MM.1S (cell line): ENCODE results near the gene ADISSP.

Experiments used
- CTCF ChIP-seq: fragments of 300-600 bp; sonication (generic); IDR thresholded peaks from 2 replicates; pipeline ENCODE4 v1.5.1; 2016; ENCODE audit warnings: antibody characterized with exemption, low read length, mixed read lengths
- EZH2 ChIP-seq: fragments of 300-600 bp; sonication (generic); optimal IDR thresholded peaks from 2 replicates; pipeline ENCODE3; 2017; ENCODE audit warnings: low read depth, mild to moderate bottlenecking, antibody characterized with exemption, low read length, mixed read lengths
- EZH2phosphoT487 ChIP-seq: fragments of 300-600 bp; sonication (generic); IDR thresholded peaks from 2 replicates; pipeline ENCODE4 v1.6.1; 2018; ENCODE audit warnings: antibody characterized with exemption, low read length

GRCh38 chr20:3766422-3767109 lies 987 bp downstream of the ADISSP start:
- TF ChIP-seq CTCF = no peak
- no peak for TF ChIP-seq EZH2
- no peak for TF ChIP-seq EZH2phosphoT487
